Measurements from ENCODE around the gene ANGPTL7. TPM values are rescaled to one million over a fixed set of nuclear protein-coding genes. Genes with fewer than 3 reads are reported as not detected.

Gene ANGPTL7
- total RNA-seq, 1 experiment from 2014 or later = not detected

- Histone ChIP-seq H3K79me2 (ENCODE audit: insufficient read depth, low read length) (no peaks in the 10 kb centered on the region), H3K27ac (ENCODE audit: low read depth, low read length) (no peak overlapping the region), H3K9me3 (ENCODE audit: control insufficient read depth in 1 of 2, insufficient read depth in 1 of 2, low read depth in 1 of 2, low read length in 2 of 2) (no peaks in the 10 kb centered on the region), H3K4me1 (ENCODE audit: control insufficient read depth in 1 of 2, insufficient read depth in 2 of 2, low read length in 2 of 2) (no peaks in the 10 kb centered on the region), H3K4me2 (ENCODE audit: low read length) (no peak overlapping the region), H3K27me3 (ENCODE audit: insufficient read depth, low read length) (no peaks in the 10 kb centered on the region), H4K20me1 (ENCODE audit: insufficient read depth) (no peaks in the 10 kb centered on the region), H3K4me3 (replicated peaks in 1 of 2; ENCODE audit: low read depth in 1 of 2, low read length in 2 of 2) (no peak overlapping the region), H3K36me3 (ENCODE audit: control insufficient read depth in 1 of 2, insufficient read depth in 2 of 2, low read length in 2 of 2) (peaks cover 3 to 5% of the 10 kb centered on the region in 2 experiments; a peak in 2 of 4 replicates), H3K9ac (ENCODE audit: low read length) (no peak overlapping the region), H3K9me2 (ENCODE audit: insufficient read depth) (no peaks in the 10 kb centered on the region), H2AFZ (ENCODE audit: low read depth, low read length, poor library complexity, severe bottlenecking) (no peak overlapping the region)
- BruUV-seq (replicated peaks) = no TSS peak
- DNase-seq (ENCODE audit: low read depth, low spot score) (no peak), ATAC-seq (no peak)
- ChIA-PET POLR2A (no interaction called here), RAD21 (ENCODE audit: low non-redundant PET in 1 of 2, low total read pairs in 2 of 2, uncharacterized antibody in 2 of 2, unreplicated experiment in 2 of 2) (no interaction called here), CTCF (no interaction called here)
- no peak for TF ChIP-seq REST (IDR thresholded peaks at IDR 0.05; ENCODE audit: low read depth)
- no peak for TF ChIP-seq SRF (IDR thresholded peaks at IDR 0.05; ENCODE audit: low read depth)
- no peak for TF ChIP-seq JUND (IDR thresholded peaks at IDR 0.05)
- TF ChIP-seq ZNF274 (IDR thresholded peaks at IDR 0.05; ENCODE audit: low read depth, low read length) = no peak
- TF ChIP-seq SIN3A (IDR thresholded peaks at IDR 0.05; ENCODE audit: low read depth) = no peak
- TF ChIP-seq ELF1 (IDR thresholded peaks at IDR 0.05; ENCODE audit: borderline replicate concordance, low read depth) = no peak
- no peak for TF ChIP-seq RAD21 (IDR thresholded peaks at IDR 0.05; ENCODE audit: low read depth)
- no peak for TF ChIP-seq MAX (IDR thresholded peaks at IDR 0.05)
- no peak for TF ChIP-seq ZBTB33 (IDR thresholded peaks at IDR 0.05; ENCODE audit: extremely low read depth, insufficient replicate concordance, low read length)
- no peak for TF ChIP-seq EZH2 (IDR thresholded peaks at IDR 0.05)
- TF ChIP-seq EGR1 (IDR thresholded peaks at IDR 0.05; ENCODE audit: low read depth) = no peak
- TF ChIP-seq YY1 (IDR thresholded peaks at IDR 0.05; ENCODE audit: extremely low read depth, insufficient replicate concordance, low read depth, low read length) = no peak
- TF ChIP-seq ATF3 (IDR thresholded peaks at IDR 0.05) = no peak
- TF ChIP-seq CEBPB (IDR thresholded peaks at IDR 0.05; ENCODE audit: low read depth) = no peak
- no peak for TF ChIP-seq POLR2AphosphoS5 (IDR thresholded peaks at IDR 0.05; ENCODE audit: low read depth, low read length)
- TF ChIP-seq CTCF (IDR thresholded peaks at IDR 0.05 in 2 of 3, conservative IDR thresholded peaks at IDR 0.05 in 1 of 3; ENCODE audit: borderline replicate concordance in 1 of 3, insufficient read depth in 1 of 3, low read depth in 2 of 3, low read length in 2 of 3) = no peak
- no peak for TF ChIP-seq TCF7L2 (IDR thresholded peaks at IDR 0.05; ENCODE audit: borderline replicate concordance, extremely low read depth, insufficient read depth, insufficient read length)
- no peak for TF ChIP-seq CBX3 (IDR thresholded peaks at IDR 0.05; ENCODE audit: low read depth)
- intact Hi-C loops (cut with micrococcal nuclease) = no loop called here
Measured at GRCh38 chr1:11152755-11153154, 36.4 kb upstream of the ANGPTL7 start.
